Neural progenitor cell (in vitro differentiated cells): ENCODE results near the gene IPO4. TPM values are rescaled to one million over a fixed set of nuclear protein-coding genes. Genes with fewer than 3 reads are reported as not detected.
A peak's percentile ranks its signal among the peaks of the same experiment; 100 is the strongest.

Experiments
- DNase-seq: peaks from one replicate; pipeline ENCODE4 v3.0.0-alpha.2; 2016; ENCODE audit warnings: low spot score
- H2AFZ ChIP-seq: fragments of 200-600 bp; sonication (generic); replicated peaks from 2 replicates; pipeline ENCODE4 v1.6.1; 2016; ENCODE audit warnings: antibody characterized with exemption
- H3F3A ChIP-seq: fragments of 200-600 bp; sonication (generic); 2 replicates; pipeline ENCODE4 v1.6.1; 2016; ENCODE audit warnings: antibody characterized with exemption, low read depth
- H3K27ac ChIP-seq: fragments of 200-600 bp; sonication (generic); 2 replicates; pipeline ENCODE4 v1.5.1; 2016; ENCODE audit warnings: mild to moderate bottlenecking
- H3K27me3 ChIP-seq: fragments of 200-600 bp; sonication (generic); 2 replicates; pipeline ENCODE4 v1.6.1; 2016; ENCODE audit warnings: mild to moderate bottlenecking, moderate library complexity
- H3K36me3 ChIP-seq: fragments of 200-600 bp; sonication (generic); 2 replicates; pipeline ENCODE4 v1.5.1; 2016
- H3K4me1 ChIP-seq: fragments of 200-600 bp; sonication (generic); 2 replicates; pipeline ENCODE4 v1.6.1; 2016; ENCODE audit warnings: mixed run types
- H3K4me2 ChIP-seq: fragments of 200-600 bp; sonication (generic); 2 replicates; pipeline ENCODE4 v1.6.1; 2016
- H3K4me3 ChIP-seq: fragments of 200-600 bp; sonication (generic); 2 replicates; pipeline ENCODE4 v1.5.1; 2016
- H3K79me2 ChIP-seq: fragments of 200-600 bp; sonication (generic); 2 replicates; pipeline ENCODE4 v1.6.1; 2016; ENCODE audit warnings: low read depth
- H3K9ac ChIP-seq: fragments of 200-600 bp; sonication (generic); 2 replicates; pipeline ENCODE4 v1.6.1; 2016
- H3K9me3 ChIP-seq: fragments of 200-600 bp; sonication (generic); 2 replicates; pipeline ENCODE4 v1.5.1; 2016; ENCODE audit warnings: low read depth
- H4K20me1 ChIP-seq: fragments of 200-600 bp; sonication (generic); 2 replicates; pipeline ENCODE4 v1.6.1; 2016; ENCODE audit warnings: low read depth
- H3K27ac Mint-ChIP-seq: 3 replicates; pipeline ENCODE4 v1.8.0; 2021; ENCODE audit warnings: mixed read lengths
- H3K27me3 Mint-ChIP-seq: 2 replicates; pipeline ENCODE4 v1.8.0; 2022; ENCODE audit warnings: low read depth, mild to moderate bottlenecking, inconsistent platforms, moderate library complexity, mixed read lengths; ENCODE audit not compliant: insufficient read depth
- H3K36me3 Mint-ChIP-seq: 3 replicates; pipeline ENCODE4 v1.8.0; 2021; ENCODE audit warnings: mixed read lengths
- H3K4me1 Mint-ChIP-seq: 3 replicates; pipeline ENCODE4 v1.8.0; 2021; ENCODE audit warnings: mixed read lengths
- H3K4me3 Mint-ChIP-seq: 3 replicates; pipeline ENCODE4 v1.8.0; 2021; ENCODE audit warnings: mild to moderate bottlenecking, moderate library complexity, mixed read lengths
- H3K9me3 Mint-ChIP-seq: 3 replicates; pipeline ENCODE4 v1.8.0; 2020; ENCODE audit warnings: mixed read lengths
- EZH2 ChIP-seq: fragments of 200-600 bp; sonication (generic); IDR thresholded peaks from 2 replicates; pipeline ENCODE4 v1.6.1; 2017; ENCODE audit warnings: antibody characterized with exemption, mild to moderate bottlenecking, moderate library complexity
- EZH2phosphoT487 ChIP-seq: fragments of 200-600 bp; sonication (generic); IDR thresholded peaks from 2 replicates; pipeline ENCODE4 v1.6.1; 2017; ENCODE audit warnings: antibody characterized with exemption
- total RNA-seq: library from RNA; depleted of rRNA; stranded (reverse); fragments of >200 nt; gene quantifications from 2 replicates; pipeline ENCODE4 v1.2.3, GENCODE V29; 2015; ENCODE audit warnings: low replicate concordance
- TF ChIP-seq, protein P1 (sequence below): fragments of 200-600 bp; sonication (generic); IDR thresholded peaks from 2 replicates; pipeline ENCODE4 v1.5.1; 2017; ENCODE audit warnings: antibody characterized with exemption, mild to moderate bottlenecking

IPO4 gene
- total RNA-seq, 1 donor from 2014 or later = 15.9 TPM

DNA sequence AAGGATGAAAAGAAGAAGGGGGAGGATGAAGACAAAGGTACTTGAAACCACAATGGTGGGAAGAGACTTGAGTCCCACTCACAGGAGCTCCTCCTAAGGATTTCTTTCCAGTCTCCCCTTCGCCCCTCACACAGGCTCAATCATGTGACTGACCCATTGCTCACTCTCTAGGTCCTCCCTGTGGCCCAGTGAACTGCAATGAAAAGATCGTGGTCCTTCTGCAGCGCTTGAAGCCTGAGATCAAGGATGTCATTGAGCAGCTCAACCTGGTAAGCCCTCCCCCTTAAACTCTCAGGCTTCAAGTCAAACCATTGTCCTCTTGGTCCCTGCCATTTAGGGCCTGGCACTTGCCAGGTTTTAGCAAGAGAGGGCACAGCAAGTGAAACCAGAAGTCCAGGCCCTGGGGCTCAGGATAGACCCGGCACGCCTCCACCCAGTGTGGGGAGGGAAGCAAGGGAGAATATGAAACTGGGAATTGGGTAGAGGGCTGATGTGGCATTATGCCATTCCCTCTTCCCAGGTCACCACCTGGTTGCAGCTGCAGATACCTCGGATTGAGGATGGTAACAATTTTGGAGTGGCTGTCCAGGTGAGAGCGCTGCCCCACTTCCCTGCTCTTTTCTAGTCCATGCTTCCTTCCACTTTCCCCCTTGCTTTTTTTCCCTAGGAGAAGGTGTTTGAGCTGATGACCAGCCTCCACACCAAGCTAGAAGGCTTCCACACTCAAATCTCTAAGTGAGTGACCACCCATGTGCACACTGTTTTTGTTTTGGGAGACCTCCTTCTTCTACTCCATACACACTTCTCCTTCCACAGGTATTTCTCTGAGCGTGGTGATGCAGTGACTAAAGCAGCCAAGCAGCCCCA lies 50.9 kb downstream of the IPO4 start:
- Histone ChIP-seq H3K9me3 (no peaks in the 10 kb centered on the region), H4K20me1 (peaks cover 23% of the 10 kb centered on the region), H3K79me2 (peaks cover 20% of the 10 kb centered on the region), H3K4me3 (no peak overlapping the region), H3K9ac (no peak overlapping the region), H3K27me3 (peaks cover 9% of the 10 kb centered on the region), H3F3A (peaks cover 69% of the 10 kb centered on the region), H2AFZ (no peak overlapping the region), H3K36me3 (no peaks in the 10 kb centered on the region), H3K27ac (no peak overlapping the region), H3K4me2 (no peak overlapping the region), H3K4me1 (peaks cover 13% of the 10 kb centered on the region)
- Mint-ChIP-seq H3K36me3 (peaks cover 27% of the 10 kb centered on the region), H3K4me1 (peaks cover 34% of the 10 kb centered on the region), H3K27me3 (peaks cover 8% of the 10 kb centered on the region), H3K27ac (no peak overlapping the region), H3K4me3 (peak overlapping the region; percentile 99), H3K9me3 (no peaks in the 10 kb centered on the region)
- TF ChIP-seq, protein P1, sequence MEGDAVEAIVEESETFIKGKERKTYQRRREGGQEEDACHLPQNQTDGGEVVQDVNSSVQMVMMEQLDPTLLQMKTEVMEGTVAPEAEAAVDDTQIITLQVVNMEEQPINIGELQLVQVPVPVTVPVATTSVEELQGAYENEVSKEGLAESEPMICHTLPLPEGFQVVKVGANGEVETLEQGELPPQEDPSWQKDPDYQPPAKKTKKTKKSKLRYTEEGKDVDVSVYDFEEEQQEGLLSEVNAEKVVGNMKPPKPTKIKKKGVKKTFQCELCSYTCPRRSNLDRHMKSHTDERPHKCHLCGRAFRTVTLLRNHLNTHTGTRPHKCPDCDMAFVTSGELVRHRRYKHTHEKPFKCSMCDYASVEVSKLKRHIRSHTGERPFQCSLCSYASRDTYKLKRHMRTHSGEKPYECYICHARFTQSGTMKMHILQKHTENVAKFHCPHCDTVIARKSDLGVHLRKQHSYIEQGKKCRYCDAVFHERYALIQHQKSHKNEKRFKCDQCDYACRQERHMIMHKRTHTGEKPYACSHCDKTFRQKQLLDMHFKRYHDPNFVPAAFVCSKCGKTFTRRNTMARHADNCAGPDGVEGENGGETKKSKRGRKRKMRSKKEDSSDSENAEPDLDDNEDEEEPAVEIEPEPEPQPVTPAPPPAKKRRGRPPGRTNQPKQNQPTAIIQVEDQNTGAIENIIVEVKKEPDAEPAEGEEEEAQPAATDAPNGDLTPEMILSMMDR = no peak
- no peak for TF ChIP-seq EZH2
- no peak for DNase-seq

DNA sequence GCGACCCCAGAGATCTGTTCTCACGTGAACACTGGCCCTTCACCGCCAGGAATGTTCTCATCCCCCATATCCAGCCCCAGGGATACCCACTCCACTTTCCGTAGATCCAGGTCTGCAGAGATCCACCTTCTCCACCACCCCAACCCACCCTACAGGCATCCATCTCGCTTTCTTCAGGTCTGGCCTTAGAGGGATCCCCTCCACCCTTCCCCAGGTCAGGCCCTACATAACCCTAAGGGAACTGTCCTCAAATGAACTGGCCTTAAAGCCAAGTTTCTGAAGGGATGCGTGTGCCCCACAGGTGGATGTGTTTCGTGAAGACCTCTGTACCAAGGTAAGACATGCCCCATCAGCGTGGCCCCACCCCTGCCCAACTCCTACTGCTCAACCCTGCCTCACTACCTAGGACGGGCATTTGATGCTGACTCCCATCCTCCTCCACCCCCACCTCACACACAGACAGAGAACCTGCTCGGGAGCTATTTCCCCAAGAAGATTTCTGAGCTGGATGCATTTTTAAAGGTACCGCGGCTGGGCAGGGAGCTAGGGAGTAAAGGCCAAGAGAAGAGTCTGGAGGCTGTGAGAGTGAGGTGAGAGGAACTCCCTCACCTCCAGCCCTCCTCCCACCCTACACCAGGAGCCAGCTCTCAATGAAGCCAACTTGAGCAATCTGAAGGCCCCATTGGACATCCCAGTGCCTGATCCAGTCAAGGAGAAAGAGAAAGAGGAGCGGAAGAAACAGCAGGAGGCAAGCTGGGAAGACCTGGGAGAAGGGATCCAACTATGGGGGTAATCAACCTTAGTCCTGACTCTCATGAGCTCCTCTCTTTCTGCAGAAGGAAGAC lies 51.7 kb downstream of the IPO4 start:
- peaks cover 27% of the 10 kb centered on the region for H3K36me3 Mint-ChIP-seq
- no peaks in the 10 kb centered on the region for H3K9me3 ChIP-seq
- DNase-seq = no peak

DNA sequence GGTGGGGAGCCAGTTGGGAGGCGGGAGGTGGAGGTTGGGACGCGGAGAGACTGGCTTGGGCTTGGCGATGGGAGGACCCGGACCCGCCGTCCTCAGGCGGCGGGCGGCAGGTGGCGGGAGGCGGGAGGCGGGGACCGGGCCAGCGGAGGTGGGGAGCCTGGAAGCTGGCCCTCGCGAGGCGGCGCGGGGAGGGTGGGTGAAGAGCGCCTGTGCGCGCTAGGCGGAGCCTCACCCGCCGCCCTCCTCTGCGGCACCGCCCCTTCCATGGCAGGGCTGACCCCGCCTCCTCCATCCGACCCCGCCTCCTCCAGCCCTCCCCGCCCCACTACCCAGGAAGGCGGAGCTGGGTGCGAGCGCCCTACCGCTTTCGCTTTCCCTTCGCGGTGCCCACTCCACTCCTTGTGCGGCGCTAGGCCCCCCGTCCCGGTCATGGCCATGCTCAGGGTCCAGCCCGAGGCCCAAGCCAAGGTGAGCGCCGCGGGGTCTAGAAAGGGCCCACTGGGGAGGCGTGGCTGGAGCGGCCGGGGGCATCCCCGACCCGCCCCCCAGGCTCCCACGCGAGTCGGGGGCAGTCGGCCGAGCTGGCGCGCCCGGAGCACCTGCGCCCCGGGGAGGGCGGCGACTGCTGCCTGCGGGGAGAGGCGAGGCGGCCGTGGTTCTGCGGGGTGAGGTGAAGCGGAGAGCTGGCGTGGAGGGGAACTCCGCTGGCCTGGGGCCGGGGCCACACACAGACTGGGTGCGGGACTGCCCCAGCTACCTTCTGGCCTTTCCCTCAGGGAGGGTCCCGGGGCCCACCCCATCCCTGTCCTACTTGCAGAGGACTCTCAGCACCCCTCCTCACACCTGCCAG lies 52.6 kb downstream of the IPO4 start, which contains the start of gene PSME1:
Gene PSME1 (plus strand): TSS at position 361 of the 850 bp plus-strand sequence. CDS start 69 bp downstream, at position 430.
- Histone ChIP-seq H3K4me3 (peak within 1 kb of the TSS; percentile 89), H3K27ac (no peak within 1 kb of the TSS), H3F3A (peaks cover 55% of the 10 kb centered on the region), H3K4me1 (peaks cover 13% of the 10 kb centered on the region), H3K36me3 (no peaks in the 10 kb centered on the region), H4K20me1 (peaks cover 23% of the 10 kb centered on the region), H3K4me2 (peak within 1 kb of the TSS; percentile 91), H3K27me3 (peaks cover 9% of the 10 kb centered on the region), H3K9me3 (no peaks in the 10 kb centered on the region), H3K79me2 (peaks cover 20% of the 10 kb centered on the region), H3K9ac (no peak within 1 kb of the TSS), H2AFZ (peak within 1 kb of the TSS; percentile 71)
- DNase-seq = peak; percentile 96
- peaks cover 27% of the 10 kb centered on the region for H3K4me1 Mint-ChIP-seq
- no peak within 1 kb of the TSS for H3K27ac Mint-ChIP-seq
- TF ChIP-seq, protein P1 = no peak
- TF ChIP-seq EZH2phosphoT487 (no peak), EZH2 (no peak)
- H3K4me3 Mint-ChIP-seq = peak within 1 kb of the TSS; percentile 87
- H3K36me3 Mint-ChIP-seq = peaks cover 27% of the 10 kb centered on the region
- H3K27me3 Mint-ChIP-seq = peaks cover 7% of the 10 kb centered on the region
- H3K9me3 Mint-ChIP-seq = no peaks in the 10 kb centered on the region

More for the DNA sequence above, 51.7 kb downstream of the IPO4 start:
- peaks cover 30% of the 10 kb centered on the region for H3K4me1 Mint-ChIP-seq
- H3K27ac Mint-ChIP-seq = no peak overlapping the region
- no peaks in the 10 kb centered on the region for H3K9me3 Mint-ChIP-seq
- H3K4me2 ChIP-seq = peak overlapping the region; percentile 91
- TF ChIP-seq EZH2 (no peak), EZH2phosphoT487 (no peak)
- TF ChIP-seq, protein P1 = no peak
- H3K79me2 ChIP-seq = peaks cover 20% of the 10 kb centered on the region
- peaks cover 62% of the 10 kb centered on the region for H3F3A ChIP-seq
- H3K36me3 ChIP-seq = no peaks in the 10 kb centered on the region
- no peak overlapping the region for H3K27ac ChIP-seq
- H4K20me1 ChIP-seq = peaks cover 23% of the 10 kb centered on the region
- H3K27me3 ChIP-seq = peaks cover 9% of the 10 kb centered on the region
- H3K4me3 Mint-ChIP-seq = peak overlapping the region; percentile 83
- peaks cover 11% of the 10 kb centered on the region for H3K27me3 Mint-ChIP-seq
- peaks cover 13% of the 10 kb centered on the region for H3K4me1 ChIP-seq
- H3K4me3 ChIP-seq = peak overlapping the region; percentile 89
- no peak overlapping the region for H2AFZ ChIP-seq
- no peak overlapping the region for H3K9ac ChIP-seq
